Esophagus squamous epithelium (tissue), 5 donors: Measurements from ENCODE around the gene WNT2. TPM values are rescaled to one million over a fixed set of nuclear protein-coding genes. Genes with fewer than 3 reads are reported as not detected.

Source experiments
- DNase-seq: peaks from one replicate; lab custom pipeline; 2025; lab: John Stamatoyannopoulos, UW
- H3K27ac ChIP-seq, 4 donors: fragments of 200-600 bp; sonication (generic); one replicate each; pipeline ENCODE4 v1.5.1; 2016 to 2019; ENCODE audit warnings: mild to moderate bottlenecking in 1 of 4
- H3K27me3 ChIP-seq, 4 donors: fragments of 200-600 bp; sonication (generic); 1 replicate in 3 of 4; 2 replicates in 1 of 4; pipeline versions ENCODE4 v1.5.1 to v1.6.0; 2017 to 2021; ENCODE audit warnings: antibody characterized with exemption in 1 of 4
- H3K36me3 ChIP-seq, 3 donors: fragments of 200-600 bp; sonication (generic); one replicate each; pipeline ENCODE4 v1.5.1; 2016 to 2019
- H3K4me1 ChIP-seq, 3 donors: fragments of 200-600 bp; sonication (generic); one replicate each; pipeline ENCODE4 v1.5.1; 2017 to 2019
- H3K4me3 ChIP-seq, 4 donors: fragments of 200-600 bp; sonication (generic); 1 replicate in 3 of 4; 2 replicates in 1 of 4; pipeline ENCODE4 v1.5.1; 2016 to 2019; ENCODE audit warnings: mild to moderate bottlenecking in 2 of 4, moderate library complexity in 1 of 4
- H3K9me3 ChIP-seq, 3 donors: fragments of 200-600 bp; sonication (generic); one replicate each; pipeline ENCODE4 v1.5.1; 2016 to 2019
- POLR2A ChIP-seq, 4 donors: fragments of 450-650 bp; IDR thresholded peaks; one replicate each; pipeline ENCODE4 v1.6.1; 2017; ENCODE audit warnings: antibody characterized with exemption in 4 of 4, mild to moderate bottlenecking in 4 of 4, moderate library complexity in 3 of 4
- WGBS, 2 donors: methylation state at CpG; one replicate each; pipeline ENCODE4 v1.1.5; 2018; 5-methylcytosine and 5-hydroxymethylcytosine counted together
- intact Hi-C: fragments of 100-400 bp; cut with DNase I; formaldehyde crosslinking; loops from one replicate; pipeline ENCODE4 v1.15.0; 2022
- total RNA-seq, 4 donors: library from RNA; depleted of rRNA; stranded (reverse); fragments of >200 nt; gene quantifications; one replicate each; pipeline ENCODE4 v1.1.0, GENCODE V29; 2016
- TF ChIP-seq, protein P1 (sequence below), 6 experiments: fragments of 450-650 bp in 4 of 6; fragments of 200-600 bp in 2 of 6; sonication (generic) in 2 of 6; IDR thresholded peaks; one replicate each; pipeline ENCODE4 v1.5.1; 2016 to 2019; ENCODE audit warnings: antibody characterized with exemption in 6 of 6, mild to moderate bottlenecking in 4 of 6, moderate library complexity in 4 of 6
- donor health status: DM: yes; HTN: yes; CAD: no.

The WNT2 gene
- total RNA-seq, 4 donors from 2014 or later = not detected

DNA sequence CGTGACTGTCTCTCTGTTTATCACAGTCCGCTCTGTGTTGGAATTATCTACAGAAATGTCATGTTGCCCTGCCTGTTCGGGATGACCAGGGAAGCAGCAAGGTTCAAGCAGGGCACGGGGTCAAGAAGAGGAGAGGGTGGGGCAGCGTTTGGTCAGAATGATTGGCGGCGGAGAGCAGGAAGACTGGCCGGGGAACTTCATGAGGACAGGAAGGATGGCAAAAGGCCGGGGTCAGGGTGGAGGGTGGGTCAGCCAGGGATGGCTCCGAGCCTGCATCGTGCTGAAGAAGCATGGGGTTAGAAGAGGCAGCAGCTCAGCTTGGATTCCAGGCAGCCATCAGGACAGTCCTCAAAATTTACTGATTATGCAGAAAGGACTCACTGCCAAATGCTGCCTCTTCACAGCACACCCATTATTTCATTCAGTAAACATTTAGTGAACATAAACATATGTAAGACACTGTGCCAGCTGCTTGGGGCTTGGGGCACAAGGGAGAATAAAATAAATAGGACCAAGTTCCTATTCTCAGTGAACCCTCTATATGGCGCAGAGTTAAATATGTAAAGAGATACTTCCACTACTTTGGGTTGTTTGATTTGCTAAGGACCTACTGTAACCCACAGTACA, 42.8 kb downstream of the WNT2 start:
- WGBS, 2 donors = 47 to 73% methylated on average over 11 to 12 of the region's 12 CpGs
- no peak for DNase-seq
- Histone ChIP-seq H3K27me3 (no peaks in the 10 kb centered on the region), H3K9me3 (no peaks in the 10 kb centered on the region), H3K4me3 (no peak overlapping the region), H3K4me1 (peaks cover 0 to 15% (median 0%) of the 10 kb centered on the region in 3 donors), H3K27ac (no peak overlapping the region), H3K36me3 (no peaks in the 10 kb centered on the region)
- TF ChIP-seq POLR2A (IDR thresholded peaks at IDR 0.05) = no peak
- TF ChIP-seq, protein P1, sequence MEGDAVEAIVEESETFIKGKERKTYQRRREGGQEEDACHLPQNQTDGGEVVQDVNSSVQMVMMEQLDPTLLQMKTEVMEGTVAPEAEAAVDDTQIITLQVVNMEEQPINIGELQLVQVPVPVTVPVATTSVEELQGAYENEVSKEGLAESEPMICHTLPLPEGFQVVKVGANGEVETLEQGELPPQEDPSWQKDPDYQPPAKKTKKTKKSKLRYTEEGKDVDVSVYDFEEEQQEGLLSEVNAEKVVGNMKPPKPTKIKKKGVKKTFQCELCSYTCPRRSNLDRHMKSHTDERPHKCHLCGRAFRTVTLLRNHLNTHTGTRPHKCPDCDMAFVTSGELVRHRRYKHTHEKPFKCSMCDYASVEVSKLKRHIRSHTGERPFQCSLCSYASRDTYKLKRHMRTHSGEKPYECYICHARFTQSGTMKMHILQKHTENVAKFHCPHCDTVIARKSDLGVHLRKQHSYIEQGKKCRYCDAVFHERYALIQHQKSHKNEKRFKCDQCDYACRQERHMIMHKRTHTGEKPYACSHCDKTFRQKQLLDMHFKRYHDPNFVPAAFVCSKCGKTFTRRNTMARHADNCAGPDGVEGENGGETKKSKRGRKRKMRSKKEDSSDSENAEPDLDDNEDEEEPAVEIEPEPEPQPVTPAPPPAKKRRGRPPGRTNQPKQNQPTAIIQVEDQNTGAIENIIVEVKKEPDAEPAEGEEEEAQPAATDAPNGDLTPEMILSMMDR (IDR thresholded peaks at IDR 0.05) = no peak
- intact Hi-C loops = no loop called here

DNA sequence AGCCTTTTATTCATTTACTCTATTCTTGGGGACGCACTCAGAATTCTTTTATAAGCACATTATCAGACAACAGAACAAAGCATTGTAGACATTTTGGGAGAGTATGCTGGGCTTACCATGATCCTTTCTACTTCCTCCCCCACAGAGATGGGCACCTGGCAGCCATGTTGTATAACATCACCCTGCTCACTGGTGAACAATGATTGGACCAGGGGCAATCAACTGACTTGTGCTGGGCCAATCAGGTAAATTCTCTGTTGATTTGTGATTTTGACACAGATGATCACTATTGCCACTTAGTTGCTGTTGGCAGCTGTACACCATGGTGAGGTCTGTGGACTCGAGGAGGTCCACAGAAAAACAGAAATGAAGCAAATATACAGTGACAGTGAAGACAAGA, 43.7 kb downstream of the WNT2 start:
- no peak for TF ChIP-seq POLR2A (IDR thresholded peaks at IDR 0.05)
- TF ChIP-seq, protein P1 (IDR thresholded peaks at IDR 0.05) = no peak
- WGBS, 2 donors = 84% methylated on average over 2 of the region's 2 CpGs
- no peaks in the 10 kb centered on the region for H3K36me3 ChIP-seq
- H3K27me3 ChIP-seq = no peaks in the 10 kb centered on the region
- H3K4me3 ChIP-seq = no peak overlapping the region
- H3K4me1 ChIP-seq = peaks cover 0 to 21% (median 3%) of the 10 kb centered on the region in 3 donors
- no peak for DNase-seq
- intact Hi-C loops = no loop called here
- no peak overlapping the region for H3K27ac ChIP-seq
- H3K9me3 ChIP-seq = no peaks in the 10 kb centered on the region

DNA sequence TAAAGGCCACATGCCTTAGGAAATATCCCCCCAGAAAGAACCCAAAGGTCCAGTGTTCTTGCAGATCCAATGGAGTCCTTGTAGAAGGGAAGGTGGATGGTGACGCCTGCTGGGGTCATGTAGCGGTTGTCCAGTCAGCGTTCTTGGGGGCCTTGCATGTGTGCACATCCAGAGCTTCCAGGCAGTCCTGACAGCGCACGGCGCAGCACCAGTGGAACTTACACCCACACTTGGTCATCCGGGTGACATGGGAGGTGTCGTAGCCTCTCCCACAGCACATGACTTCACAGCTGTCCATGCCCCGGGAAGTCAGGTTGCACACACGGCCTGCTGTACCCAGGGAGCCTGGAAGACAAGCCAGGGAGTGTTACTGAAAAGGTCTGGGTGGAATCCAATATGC, 44.8 kb downstream of the WNT2 start:
- H3K27ac ChIP-seq = no peak overlapping the region
- no peak for DNase-seq
- TF ChIP-seq, protein P1 (IDR thresholded peaks at IDR 0.05) = no peak
- no peak for TF ChIP-seq POLR2A (IDR thresholded peaks at IDR 0.05)
- H3K9me3 ChIP-seq = no peaks in the 10 kb centered on the region
- peaks cover 0 to 2% (median 0%) of the 10 kb centered on the region in 4 donors for H3K27me3 ChIP-seq
- no peaks in the 10 kb centered on the region for H3K36me3 ChIP-seq
- WGBS, 2 donors = 88 to 100% methylated on average over 3 to 5 of the region's 10 CpGs
- peaks cover 0 to 29% (median 3%) of the 10 kb centered on the region in 3 donors for H3K4me1 ChIP-seq
- intact Hi-C loops = no loop called here
- H3K4me3 ChIP-seq = no peak overlapping the region

DNA sequence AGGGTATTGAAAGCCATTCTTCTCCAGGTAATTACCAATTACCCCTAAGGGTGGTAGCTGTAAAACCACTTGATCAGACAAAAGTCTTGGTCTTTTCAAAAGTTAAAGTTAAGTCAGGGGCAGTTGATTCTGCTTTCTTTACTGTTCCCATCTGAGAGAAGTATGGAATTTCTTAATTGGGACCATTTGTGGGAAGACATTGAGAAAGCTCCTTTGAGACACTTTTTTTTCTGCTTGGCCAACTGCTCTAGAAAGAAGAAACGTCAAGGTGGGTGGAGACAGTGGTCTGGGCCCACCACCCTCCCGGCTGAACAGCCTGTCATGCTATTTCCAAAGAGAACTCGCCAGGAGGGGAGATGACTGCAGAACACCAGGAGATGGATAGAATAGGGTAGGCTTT, 45.3 kb downstream of the WNT2 start:
- TF ChIP-seq, protein P1 (IDR thresholded peaks at IDR 0.05) = no peak
- no peak for TF ChIP-seq POLR2A (IDR thresholded peaks at IDR 0.05)
- 65 to 86% methylated on average over 2 to 3 of the region's 3 CpGs for WGBS, 2 donors
- Histone ChIP-seq H3K36me3 (no peaks in the 10 kb centered on the region), H3K27ac (no peak overlapping the region), H3K9me3 (no peaks in the 10 kb centered on the region), H3K27me3 (peaks cover 0 to 6% (median 0%) of the 10 kb centered on the region in 4 donors), H3K4me1 (peaks cover 0 to 29% (median 3%) of the 10 kb centered on the region in 3 donors), H3K4me3 (no peak overlapping the region)
- no peak for DNase-seq
- intact Hi-C loops = no loop called here

DNA sequence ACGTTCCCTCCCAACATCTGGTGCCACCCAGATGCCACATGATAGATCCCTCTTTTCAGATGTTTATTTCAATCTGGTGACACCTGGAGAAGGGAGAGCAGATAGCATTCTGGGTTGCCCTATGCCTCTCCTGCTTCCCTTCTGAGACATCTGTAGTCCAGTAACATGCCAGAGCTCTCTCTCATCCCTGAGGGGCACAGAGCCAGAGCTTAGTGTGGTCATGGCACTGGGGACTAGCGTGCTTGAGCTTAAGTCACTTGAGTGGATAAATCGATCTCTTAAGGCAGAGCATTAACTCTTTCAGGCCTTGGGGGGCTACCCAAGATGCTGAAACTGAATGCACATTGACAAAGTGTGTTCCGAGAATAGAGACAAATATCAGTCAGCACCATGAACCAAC, 47.9 kb downstream of the WNT2 start:
- 75 to 76% methylated on average over 3 to 4 of the region's 4 CpGs for WGBS, 2 donors
- peaks cover 0 to 15% (median 3%) of the 10 kb centered on the region in 3 donors for H3K4me1 ChIP-seq
- H3K36me3 ChIP-seq = no peaks in the 10 kb centered on the region
- no peak for TF ChIP-seq POLR2A (IDR thresholded peaks at IDR 0.05)
- TF ChIP-seq, protein P1 (IDR thresholded peaks at IDR 0.05) = no peak
- no peak overlapping the region for H3K4me3 ChIP-seq
- DNase-seq = no peak
- intact Hi-C loops = no loop called here
- no peak overlapping the region for H3K27ac ChIP-seq
- no peaks in the 10 kb centered on the region for H3K9me3 ChIP-seq
- peaks cover 0 to 7% (median 0%) of the 10 kb centered on the region in 4 donors for H3K27me3 ChIP-seq
